Activated T-cell treated with anti-CD3 and anti-CD28 coated beads, Interleukin-2, amount 50 U/mL, for 24 hours (primary cell): ENCODE results near the gene DAZAP1.
"Not testable (repeated sequence)": the region's sequence is repeated elsewhere in the genome, so short reads cannot be mapped to it uniquely, and the experiment has no call there.

ENCODE experiments used
- DNase-seq: peaks from one replicate; pipeline ENCODE4 v3.0.0-alpha.2; 2020
- H3K27ac Mint-ChIP-seq: 2 replicates; pipeline ENCODE4 v1.8.0; 2020; ENCODE audit warnings: mild to moderate bottlenecking, mixed read lengths
- H3K27me3 Mint-ChIP-seq: 2 replicates; pipeline ENCODE4 v1.8.0; 2020; ENCODE audit warnings: mixed read lengths
- H3K36me3 Mint-ChIP-seq: 2 replicates; pipeline ENCODE4 v1.8.0; 2020; ENCODE audit warnings: low read depth, mixed read lengths
- H3K4me1 Mint-ChIP-seq: 2 replicates; pipeline ENCODE4 v1.8.0; 2020; ENCODE audit warnings: low read depth, mixed read lengths
- H3K4me3 Mint-ChIP-seq: 2 replicates; pipeline ENCODE4 v1.8.0; 2020; ENCODE audit warnings: mild to moderate bottlenecking, moderate library complexity, mixed read lengths
- H3K9me3 Mint-ChIP-seq: 2 replicates; pipeline ENCODE4 v1.8.0; 2020; ENCODE audit warnings: mixed read lengths

DAZAP1 gene

DNA sequence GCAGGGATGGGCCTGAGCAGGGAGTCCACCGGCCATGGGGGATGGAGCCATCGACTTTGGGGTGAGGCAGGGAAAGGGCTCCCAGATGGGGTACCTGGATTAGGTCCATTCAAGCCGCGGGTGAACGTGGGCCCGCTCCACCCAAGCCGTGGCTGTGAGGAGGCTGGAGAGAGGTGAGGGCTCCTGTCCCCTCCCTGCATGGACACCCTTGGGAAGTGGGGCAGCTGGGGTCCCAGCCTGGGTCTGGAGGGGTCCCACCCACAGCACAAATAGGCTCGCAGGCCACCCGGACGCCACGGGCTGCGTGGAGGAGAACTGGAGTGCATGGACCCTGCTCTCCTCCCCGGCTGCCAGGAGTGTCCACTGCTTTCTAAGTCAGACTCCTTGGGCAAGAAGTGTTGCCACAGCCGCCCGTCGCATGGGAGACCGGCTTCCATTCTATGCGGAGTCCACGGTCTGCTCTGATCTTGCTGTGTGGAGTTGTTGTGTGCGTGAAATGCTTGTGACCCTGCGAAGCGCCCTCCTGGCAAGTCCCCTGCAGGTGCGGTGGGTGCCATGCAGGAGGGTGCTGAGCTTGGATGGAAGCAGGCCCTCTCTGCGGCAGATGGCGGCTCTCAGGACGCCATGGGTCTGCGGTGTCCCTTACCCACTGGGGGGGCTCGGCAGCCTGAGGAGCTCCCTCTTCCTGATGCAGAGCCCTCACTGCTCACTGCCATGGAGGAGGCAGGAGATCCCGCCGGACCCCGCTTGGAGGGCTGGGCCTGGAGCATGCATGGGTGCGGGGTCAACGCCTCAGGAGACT is 2.0 kb downstream of the DAZAP1 start:
- H3K4me1 Mint-ChIP-seq = peaks cover 60% of the 10 kb centered on the region
- no peaks in the 10 kb centered on the region for H3K9me3 Mint-ChIP-seq
- peaks cover 57% of the 10 kb centered on the region for H3K36me3 Mint-ChIP-seq
- peak overlapping the region; percentile 96 for H3K4me3 Mint-ChIP-seq
- H3K27ac Mint-ChIP-seq = peak overlapping the region; percentile 97
- DNase-seq = no peak
- no peaks in the 10 kb centered on the region for H3K27me3 Mint-ChIP-seq

DNA sequence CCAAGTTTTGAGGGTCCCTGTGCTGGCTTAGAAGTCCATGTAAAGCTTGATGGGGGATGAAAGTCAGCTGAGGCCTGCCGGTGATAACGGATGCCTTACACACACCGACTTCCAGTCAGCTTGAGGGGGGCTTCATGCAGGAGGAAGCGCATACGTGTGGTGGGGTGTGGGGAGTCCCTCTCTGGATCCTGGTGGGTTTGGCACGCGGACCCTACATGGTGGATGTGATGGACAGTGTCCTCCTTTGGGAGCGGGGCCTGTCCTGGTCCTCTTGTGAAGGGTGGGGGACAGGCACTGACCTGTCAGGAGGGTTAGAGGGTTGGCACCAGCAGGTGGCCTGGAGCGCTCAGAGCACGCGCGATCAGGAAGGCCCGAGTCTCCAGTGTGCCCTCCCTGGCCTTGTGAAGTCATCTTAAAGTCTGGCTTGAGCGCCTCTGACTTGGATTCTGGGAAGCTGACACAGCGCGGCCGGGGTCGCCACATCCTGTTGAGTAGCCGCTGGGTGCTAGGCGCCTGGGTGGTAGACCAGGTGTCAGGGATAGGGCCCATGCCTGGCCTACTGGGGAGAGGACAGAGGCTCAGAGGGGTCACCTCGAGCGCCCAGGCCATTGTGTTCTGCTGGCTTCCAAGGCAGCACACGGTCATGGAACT is 2.9 kb downstream of the DAZAP1 start:
- H3K36me3 Mint-ChIP-seq = peaks cover 63% of the 10 kb centered on the region
- peak overlapping the region; percentile 97 for H3K27ac Mint-ChIP-seq
- H3K4me1 Mint-ChIP-seq = peaks cover 65% of the 10 kb centered on the region
- H3K9me3 Mint-ChIP-seq = no peaks in the 10 kb centered on the region
- no peak for DNase-seq
- H3K4me3 Mint-ChIP-seq = peak overlapping the region; percentile 96
- no peaks in the 10 kb centered on the region for H3K27me3 Mint-ChIP-seq

DNA sequence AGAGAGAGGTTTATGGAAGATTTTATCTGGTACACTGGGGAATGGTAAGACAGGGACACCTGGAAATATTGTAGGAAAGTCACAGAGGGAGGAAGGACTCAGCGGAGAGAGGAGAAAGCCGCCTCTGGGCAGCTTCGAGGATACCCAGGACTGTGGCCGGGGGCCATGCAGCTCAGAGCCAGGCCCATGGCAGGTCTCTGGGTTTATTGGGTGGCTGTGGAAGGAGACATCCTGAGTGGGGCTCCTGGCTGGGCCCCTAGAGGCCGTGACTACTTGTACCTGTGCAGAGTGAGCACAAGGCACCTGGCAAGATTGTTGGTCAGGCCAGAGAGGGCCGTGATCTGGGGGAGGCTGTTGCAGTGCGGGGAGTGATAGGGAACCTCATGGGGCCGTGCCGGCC is 3.4 kb downstream of the DAZAP1 start:
- no peaks in the 10 kb centered on the region for H3K27me3 Mint-ChIP-seq
- no peak for DNase-seq
- no peaks in the 10 kb centered on the region for H3K9me3 Mint-ChIP-seq
- H3K27ac Mint-ChIP-seq = peak overlapping the region; percentile 97
- peaks cover 68% of the 10 kb centered on the region for H3K36me3 Mint-ChIP-seq
- peaks cover 70% of the 10 kb centered on the region for H3K4me1 Mint-ChIP-seq
- H3K4me3 Mint-ChIP-seq = peak overlapping the region; percentile 96

DNA sequence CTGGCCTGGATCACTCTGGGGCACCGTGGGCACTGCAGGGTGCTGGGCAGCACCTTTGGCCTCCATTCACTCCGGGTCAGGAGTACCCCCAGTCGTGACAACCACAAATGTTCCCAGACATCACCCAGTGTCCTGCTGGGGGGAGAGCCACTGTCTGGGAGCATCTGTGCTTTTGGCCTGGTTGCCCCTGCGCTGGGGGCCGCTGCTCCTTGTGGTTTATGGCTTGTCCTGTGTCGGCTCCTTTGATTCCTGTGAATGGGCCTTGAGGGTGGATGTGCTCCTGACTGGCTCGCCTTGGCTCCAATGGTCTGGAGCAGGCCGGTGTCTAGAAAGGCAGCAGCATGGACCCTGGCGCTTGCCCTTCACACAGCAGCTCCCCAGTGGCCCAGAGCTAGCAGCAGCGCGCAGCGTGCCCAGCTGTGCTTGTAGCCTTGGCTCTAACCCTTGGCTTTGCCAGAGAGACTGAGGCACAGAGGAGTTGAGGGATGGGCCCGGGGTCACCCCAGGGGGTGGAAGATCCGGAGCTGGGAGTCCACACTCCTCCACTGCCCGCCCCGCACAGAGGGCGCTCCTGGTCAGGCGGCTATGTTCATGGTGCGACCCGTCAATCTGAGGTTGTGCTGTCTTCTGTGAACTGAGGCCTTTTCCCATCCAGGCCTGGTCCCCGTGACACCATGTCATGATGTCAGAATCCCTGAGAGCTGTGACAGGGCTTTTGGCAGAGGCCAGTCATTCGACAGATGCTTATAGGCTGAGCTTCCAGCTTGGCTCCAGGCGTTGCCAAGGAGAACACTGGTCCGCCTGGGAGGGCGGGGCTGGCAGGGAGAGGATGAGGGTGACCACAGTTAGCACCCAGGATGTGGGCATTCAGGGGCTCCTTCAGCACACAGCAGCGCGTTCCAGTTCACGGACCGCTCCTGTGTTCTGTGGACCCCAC is 4.1 kb downstream of the DAZAP1 start:
- peaks cover 74% of the 10 kb centered on the region for H3K4me1 Mint-ChIP-seq
- H3K4me3 Mint-ChIP-seq = peak overlapping the region; percentile 96
- no peak for DNase-seq
- H3K36me3 Mint-ChIP-seq = peaks cover 76% of the 10 kb centered on the region
- H3K9me3 Mint-ChIP-seq = no peaks in the 10 kb centered on the region
- peak overlapping the region; percentile 97 for H3K27ac Mint-ChIP-seq
- H3K27me3 Mint-ChIP-seq = no peaks in the 10 kb centered on the region

DNA sequence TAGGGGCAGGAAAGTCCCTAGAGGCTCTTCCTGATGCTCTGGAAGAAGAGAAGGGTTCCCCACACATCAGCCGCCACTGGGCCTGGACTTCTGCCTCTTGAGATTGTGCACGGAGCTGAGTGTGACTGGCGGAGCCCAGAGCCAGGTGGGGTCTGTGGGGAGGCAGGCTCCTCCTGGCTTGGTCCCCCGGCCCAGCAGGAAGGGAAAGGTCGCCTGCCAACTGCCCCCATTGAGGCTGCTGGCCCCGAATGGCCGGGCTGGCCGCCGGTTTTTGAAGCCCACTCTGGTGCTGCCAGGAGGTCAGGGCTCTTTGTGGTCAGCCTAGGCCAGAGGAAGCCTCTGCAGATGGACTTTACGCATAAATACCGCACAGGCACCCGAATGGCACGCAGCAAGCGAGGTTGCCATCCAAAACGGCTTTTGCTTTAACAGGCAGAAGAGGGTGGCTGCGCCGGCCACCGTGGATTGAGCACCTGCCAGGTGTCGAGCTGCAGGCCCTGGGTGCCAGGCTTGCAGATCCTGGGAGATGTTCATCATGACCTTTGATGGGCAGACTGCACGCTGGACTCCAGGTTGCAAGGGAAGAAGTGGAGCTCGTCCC is 5.0 kb downstream of the DAZAP1 start:
- H3K4me3 Mint-ChIP-seq = no peak overlapping the region
- peaks cover 79% of the 10 kb centered on the region for H3K4me1 Mint-ChIP-seq
- H3K27me3 Mint-ChIP-seq = no peaks in the 10 kb centered on the region
- peak overlapping the region; percentile 97 for H3K27ac Mint-ChIP-seq
- peaks cover 85% of the 10 kb centered on the region for H3K36me3 Mint-ChIP-seq
- no peaks in the 10 kb centered on the region for H3K9me3 Mint-ChIP-seq
- DNase-seq = no peak

DNA sequence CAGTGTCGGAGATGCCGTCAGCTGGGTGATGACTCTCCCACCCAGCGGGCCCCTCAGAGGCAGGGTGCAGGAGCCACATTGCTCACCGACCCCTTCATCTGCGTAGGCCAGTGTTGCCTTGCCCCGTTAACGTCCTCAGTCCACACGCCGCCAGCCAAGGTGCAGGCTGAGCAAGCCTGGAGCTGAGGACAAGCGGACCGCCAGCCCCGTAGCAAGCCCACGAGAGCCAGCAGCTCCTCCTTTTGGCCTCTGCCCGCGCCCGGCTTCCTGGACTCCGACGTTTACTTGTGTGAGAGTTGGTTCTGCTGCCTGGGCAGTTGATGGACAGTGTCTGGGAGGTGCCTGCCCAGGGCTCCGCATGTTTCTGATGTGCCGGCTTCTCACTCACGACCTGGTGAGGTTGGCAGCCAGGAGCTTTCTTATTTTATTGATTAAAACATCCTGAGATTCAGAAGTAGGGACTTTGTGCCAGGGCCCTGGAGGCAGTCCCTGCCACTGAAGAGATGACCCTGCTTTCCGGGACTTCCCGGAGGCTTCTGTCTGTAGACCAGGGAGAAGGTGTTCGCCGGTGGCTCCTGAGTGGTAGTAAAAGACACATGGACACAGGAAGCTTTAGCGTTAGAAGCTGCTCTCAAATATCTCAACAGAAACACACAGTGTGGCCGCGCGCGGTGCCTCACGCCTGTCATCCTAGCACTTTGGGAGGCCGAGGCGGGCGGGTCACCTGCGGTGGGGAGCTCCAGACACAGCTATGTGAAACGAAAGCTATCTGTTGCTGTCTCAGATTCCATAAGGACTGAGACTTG is 5.8 kb downstream of the DAZAP1 start:
- Mint-ChIP-seq H3K4me3 (no peak overlapping the region), H3K36me3 (peaks cover 92% of the 10 kb centered on the region), H3K4me1 (peaks cover 81% of the 10 kb centered on the region), H3K27ac (peak overlapping the region; percentile 85), H3K27me3 (no peaks in the 10 kb centered on the region), H3K9me3 (no peaks in the 10 kb centered on the region)
- no peak for DNase-seq

DNA sequence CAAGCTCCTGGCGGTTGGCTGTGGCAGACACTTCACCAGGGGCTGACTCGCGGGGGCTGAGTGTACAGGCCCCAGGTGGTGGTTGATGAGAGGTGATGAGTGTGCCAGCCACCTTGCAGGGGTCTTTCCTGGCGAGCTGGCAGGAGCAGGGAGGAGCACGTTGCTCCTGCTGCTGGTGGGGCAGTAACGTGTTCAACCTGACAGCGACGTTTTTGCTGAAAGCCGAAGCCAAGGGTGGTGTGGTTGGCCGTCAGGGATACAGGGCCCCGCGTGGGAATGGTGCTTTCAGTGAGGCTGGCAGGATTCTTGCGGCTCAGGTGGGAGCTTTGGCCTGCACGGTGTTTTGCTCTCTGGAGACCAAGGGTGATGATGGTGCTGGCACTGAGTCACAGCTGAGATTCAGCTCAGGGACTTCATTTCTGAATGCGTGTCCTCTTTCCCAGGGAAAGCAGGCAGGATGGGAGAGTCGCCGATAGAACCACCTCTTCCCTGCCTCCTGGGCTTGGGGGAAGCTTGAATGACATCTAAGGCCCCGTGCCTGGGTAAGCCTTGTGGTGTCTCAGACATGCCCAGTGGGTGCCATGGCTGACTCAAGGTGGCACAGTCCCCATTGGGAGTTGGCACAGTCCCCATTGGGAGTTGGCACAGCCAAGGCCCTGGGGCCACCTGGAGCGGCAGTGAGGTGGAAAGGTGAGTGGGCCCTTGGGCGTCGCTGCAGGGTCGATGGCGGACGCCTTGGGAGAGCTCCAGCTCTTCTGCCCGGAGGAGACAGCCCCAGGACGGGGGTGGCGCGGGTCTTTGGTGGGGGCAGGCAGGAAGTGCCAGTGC is 8.8 kb downstream of the DAZAP1 start:
- Mint-ChIP-seq H3K36me3 (peaks cover 92% of the 10 kb centered on the region), H3K4me3 (peak overlapping the region; percentile 34), H3K27ac (peak overlapping the region; percentile 91), H3K27me3 (no peaks in the 10 kb centered on the region), H3K9me3 (no peaks in the 10 kb centered on the region), H3K4me1 (peaks cover 58% of the 10 kb centered on the region)
- DNase-seq = no peak

DNA sequence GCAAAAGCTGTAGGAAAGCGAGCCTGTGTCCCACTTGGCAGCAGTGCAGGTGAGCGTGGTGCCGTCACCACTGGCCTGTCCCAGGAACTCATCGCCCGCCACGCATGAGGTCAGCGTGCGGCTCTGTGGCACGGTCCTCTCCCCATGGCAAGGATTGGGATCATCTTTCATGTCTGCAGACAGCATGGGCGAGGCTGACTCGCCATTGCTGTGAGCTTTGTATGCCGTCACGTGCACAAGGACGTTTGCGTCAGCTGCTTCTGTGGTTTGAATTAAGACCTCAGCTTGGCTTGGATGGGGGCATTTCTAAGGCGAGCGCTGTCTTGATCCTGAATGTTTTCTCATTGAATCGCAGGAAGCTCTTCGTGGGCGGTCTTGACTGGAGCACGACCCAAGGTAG is 9.8 kb downstream of the DAZAP1 start:
- H3K27me3 Mint-ChIP-seq = no peaks in the 10 kb centered on the region
- peak overlapping the region; percentile 91 for H3K27ac Mint-ChIP-seq
- peaks cover 48% of the 10 kb centered on the region for H3K4me1 Mint-ChIP-seq
- H3K4me3 Mint-ChIP-seq = no peak overlapping the region
- no peak for DNase-seq
- peaks cover 90% of the 10 kb centered on the region for H3K36me3 Mint-ChIP-seq
- H3K9me3 Mint-ChIP-seq = no peaks in the 10 kb centered on the region

DNA sequence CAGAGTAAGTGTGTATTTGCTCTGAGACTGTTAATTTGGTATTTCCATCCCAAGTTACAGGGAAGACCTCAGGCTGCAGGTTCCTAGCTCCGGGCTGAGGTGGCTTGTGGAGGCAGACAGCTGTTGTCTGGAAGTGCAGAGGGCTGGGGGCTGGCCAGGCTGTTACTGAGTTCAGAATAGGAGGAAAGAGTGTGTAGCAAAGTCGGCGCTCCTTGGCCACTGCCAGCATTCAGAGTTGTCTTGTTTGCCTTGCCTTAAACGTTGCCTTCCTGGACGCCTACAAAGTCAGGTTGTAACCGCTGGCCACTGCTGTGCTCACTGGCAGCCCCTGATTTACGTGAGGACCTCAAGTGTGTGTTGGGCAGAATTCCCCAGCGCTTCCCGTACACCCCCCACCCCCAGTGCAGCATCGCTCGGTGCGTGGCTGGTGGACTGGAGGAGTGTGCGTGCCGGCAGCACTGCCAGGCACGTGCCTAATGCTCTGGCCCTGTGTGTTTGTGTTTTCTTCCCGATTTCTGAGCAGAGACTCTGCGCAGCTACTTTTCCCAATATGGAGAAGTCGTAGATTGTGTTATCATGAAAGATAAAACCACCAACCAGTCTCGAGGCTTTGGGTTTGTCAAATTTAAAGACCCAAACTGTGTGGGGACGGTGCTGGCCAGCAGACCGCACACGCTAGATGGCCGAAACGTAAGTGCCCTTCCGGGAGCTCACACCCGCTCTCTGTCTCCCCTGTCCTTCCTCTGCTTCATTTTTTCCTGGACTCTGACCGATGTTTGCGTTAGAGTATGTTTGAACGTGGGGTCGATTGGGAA is 10.5 kb downstream of the DAZAP1 start:
- Mint-ChIP-seq H3K4me1 (peaks cover 41% of the 10 kb centered on the region), H3K27me3 (no peaks in the 10 kb centered on the region), H3K9me3 (no peaks in the 10 kb centered on the region), H3K4me3 (no peak overlapping the region), H3K27ac (peak overlapping the region; percentile 91), H3K36me3 (peaks cover 91% of the 10 kb centered on the region)
- DNase-seq = no peak

DNA sequence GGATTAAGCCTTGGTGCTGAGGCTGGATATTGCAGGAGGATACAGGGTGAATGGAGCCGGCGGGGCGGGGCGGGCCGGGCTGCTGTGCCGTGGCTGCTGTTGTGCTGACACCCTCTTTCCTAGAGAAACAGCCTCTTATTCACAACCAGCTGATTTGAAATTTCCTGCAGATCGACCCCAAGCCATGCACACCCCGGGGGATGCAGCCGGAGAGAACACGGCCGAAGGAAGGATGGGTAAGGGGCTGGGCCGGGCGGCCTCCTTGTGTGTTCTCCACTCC is 11.1 kb downstream of the DAZAP1 start:
- H3K4me3 Mint-ChIP-seq = no peak overlapping the region
- no peak overlapping the region for H3K27ac Mint-ChIP-seq
- H3K4me1 Mint-ChIP-seq = peaks cover 36% of the 10 kb centered on the region
- H3K27me3 Mint-ChIP-seq = no peaks in the 10 kb centered on the region
- peaks cover 91% of the 10 kb centered on the region for H3K36me3 Mint-ChIP-seq
- H3K9me3 Mint-ChIP-seq = no peaks in the 10 kb centered on the region
- no peak for DNase-seq

DNA sequence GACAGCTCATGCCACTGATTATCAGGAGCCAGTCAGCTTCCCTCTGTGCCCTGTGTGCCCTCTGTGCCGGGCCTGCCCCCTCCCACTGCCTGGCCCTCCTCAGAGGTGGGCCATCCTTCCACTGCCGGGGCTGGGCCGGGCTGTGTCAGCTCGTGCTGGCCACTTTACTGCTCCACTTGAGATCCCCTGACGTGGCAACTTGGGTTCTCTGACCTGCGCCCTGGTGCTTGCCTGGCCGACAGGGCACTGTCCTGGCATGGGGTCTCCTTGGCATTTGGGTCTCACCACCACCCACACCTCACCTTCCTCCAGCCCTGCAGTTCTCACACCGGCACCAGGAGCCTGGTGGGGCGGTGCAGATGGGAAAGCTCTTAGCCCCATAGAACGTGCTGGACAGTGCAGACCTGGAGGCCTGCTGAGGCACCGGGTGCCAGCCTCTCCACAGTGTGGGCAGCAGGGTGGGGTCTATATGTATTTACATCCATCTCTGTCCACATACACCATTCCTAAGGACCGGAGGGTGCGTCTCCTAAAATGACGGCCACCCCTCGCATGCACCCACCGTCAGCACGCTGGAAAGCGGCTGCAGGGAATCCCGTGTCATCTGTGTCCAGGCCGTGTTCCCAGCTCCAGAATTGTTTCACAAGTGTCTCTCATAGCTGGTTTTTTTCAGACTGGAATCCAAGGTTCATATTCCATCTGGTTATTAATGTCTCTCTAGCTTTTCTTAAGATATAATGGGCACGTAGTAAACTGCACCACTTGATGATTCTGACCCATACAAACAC is 11.8 kb downstream of the DAZAP1 start:
- Mint-ChIP-seq H3K4me1 (peaks cover 30% of the 10 kb centered on the region), H3K9me3 (no peaks in the 10 kb centered on the region), H3K4me3 (no peak overlapping the region), H3K27me3 (no peaks in the 10 kb centered on the region), H3K27ac (peak overlapping the region; percentile 52), H3K36me3 (peaks cover 91% of the 10 kb centered on the region)
- no peak for DNase-seq

DNA sequence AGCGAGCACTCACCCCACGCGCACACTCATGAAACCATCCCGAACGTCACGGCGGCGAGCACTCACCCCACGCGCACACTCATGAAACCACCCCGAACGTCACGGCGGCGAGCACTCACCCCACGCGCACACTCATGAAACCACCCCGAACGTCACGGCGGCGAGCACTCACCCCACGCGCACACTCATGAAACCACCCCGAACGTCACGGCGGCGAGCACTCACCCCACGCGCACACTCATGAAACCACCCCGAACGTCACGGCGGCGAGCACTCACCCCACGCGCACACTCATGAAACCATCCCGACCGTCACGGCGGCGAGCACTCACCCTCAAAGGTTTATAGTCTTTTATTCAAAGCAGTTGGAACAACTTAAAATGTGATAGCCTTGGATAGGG is 12.7 kb downstream of the DAZAP1 start:
- peaks cover 93% of the 10 kb centered on the region for H3K36me3 Mint-ChIP-seq
- DNase-seq, H3K27ac Mint-ChIP-seq, H3K9me3 Mint-ChIP-seq, H3K4me3 Mint-ChIP-seq, H3K27me3 Mint-ChIP-seq: not testable (repeated sequence)
- peaks cover 24% of the 10 kb centered on the region for H3K4me1 Mint-ChIP-seq
